HG03521 (cell line): ENCODE results near the gene TMC4.
"Not testable (repeated sequence)": the region's sequence is repeated elsewhere in the genome, so short reads cannot be mapped to it uniquely, and the experiment has no call there.

Experiments used
- ATAC-seq: cut with Tn5 transposase; IDR thresholded peaks from one replicate; pipeline ENCODE4 v1.9.1; 2021; ENCODE audit warnings: mild to moderate bottlenecking, moderate library complexity; ENCODE audit not compliant: unreplicated experiment

The TMC4 gene

DNA sequence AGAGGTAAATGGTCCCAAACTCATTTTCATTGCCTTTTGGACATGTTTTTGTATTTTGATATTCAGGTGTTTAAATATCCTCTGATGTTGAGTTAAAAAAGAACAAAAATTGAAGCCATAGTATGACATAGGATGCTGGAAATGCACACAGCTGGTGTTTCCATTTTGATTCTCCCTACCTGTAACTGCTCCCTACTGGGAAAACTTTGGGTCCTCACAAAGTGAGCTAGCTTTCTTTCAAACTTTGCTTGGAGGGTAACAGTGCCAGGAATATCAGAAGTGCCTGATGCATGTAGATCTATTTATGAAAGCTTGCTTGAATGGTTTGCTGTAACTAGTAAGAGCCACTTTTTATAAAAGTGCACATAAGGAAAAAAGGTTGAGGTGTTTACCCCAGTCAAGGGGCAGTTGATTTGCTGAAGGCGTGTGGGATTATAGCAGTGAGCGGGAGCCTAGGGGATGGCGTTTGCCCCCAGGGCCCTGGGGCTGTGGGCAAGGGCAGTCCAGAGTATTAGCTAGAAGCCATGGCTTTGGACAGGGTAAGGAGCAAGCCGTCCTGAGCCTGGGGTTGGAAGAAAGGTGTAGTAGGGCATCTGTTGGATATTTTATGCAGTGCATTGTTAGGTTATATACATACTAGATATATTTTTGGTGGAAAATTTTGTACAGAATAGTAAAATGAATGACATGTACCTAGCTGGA is 32.0 kb upstream of the TMC4 start:
- no peak for ATAC-seq

DNA sequence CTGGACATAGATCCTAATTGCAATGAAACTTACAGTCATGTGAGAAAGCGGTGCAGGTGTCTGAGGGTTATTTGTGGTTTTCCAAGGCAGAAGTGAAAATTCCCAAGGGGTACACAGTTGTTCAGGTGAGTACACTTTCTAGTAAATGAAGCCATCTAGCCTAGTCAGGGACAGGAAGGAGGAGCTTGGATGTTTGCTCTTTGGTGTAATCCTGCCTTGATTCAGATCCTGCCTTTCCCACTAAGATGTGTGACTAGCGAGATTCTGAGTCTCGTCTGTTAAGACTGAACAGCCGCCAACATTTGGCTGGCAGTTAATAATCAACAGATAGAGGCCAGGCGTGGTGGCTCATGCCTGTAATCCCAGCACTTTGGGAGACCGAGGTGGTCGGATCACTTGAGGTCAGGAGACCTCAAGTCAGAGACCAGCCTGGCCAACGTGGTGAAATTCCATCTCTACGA is 30.2 kb upstream of the TMC4 start:
- ATAC-seq: no peak

DNA sequence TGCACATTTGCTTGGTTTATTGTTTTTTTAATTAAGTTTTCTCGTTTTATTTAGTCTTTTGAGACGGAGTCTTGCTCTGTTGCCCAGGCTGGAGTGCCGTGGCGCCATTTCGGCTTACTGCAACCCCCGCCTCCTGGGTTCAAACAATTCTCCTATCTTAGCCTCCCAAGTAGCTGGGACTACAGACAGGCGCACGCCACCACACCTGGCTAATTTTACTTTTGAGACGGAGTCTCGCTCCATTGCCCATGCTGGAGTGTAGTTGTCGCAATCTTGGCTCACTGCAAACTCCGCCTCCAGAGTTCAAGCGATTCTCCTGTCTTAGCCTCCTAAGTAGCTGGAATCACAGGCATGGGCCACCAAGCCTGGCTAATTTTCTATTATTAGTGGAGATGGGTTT is 29.0 kb upstream of the TMC4 start:
- ATAC-seq: no peak

DNA sequence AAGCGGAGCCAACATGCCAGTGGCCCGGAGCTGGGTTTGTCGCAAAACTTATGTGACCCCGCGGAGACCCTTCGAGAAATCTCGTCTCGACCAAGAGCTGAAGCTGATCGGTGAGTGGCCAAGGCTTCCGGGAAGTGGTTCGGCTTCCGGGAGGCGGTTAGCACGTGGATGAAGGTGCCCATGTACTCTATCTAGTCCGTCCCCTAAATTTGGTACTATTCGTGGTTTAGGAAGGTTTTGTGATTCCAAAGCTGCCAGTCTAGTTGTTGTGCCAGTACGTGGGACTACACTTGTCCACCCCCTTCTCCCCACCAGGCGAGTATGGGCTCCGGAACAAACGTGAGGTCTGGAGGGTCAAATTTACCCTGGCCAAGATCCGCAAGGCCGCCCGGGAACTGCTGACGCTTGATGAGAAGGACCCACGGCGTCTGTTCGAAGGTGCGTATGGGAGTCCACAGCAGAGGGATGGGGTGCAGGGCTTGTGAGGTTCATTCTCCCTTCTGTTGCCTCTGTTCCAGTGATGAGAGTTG is 28.3 kb upstream of the TMC4 start:
- no peak for ATAC-seq

DNA sequence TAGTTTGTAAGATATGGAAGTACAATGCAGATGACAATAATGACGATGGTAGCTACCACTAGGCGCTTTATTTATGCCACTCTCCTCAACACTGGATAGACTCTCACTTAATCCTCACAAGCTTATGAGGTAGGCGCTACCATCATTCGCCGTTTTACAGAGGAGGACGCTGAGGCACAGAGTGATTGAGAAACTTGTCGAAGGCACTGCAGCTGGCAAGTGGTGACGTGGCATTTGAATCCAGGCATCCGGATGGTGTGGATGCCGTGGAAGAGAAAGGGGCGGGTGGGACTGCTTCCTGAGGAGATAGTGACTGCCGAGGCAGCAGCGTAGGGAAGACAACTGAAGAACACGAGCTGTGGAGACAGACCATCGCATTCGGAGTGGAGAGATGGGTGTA is 26.4 kb upstream of the TMC4 start:
- no peak for ATAC-seq

DNA sequence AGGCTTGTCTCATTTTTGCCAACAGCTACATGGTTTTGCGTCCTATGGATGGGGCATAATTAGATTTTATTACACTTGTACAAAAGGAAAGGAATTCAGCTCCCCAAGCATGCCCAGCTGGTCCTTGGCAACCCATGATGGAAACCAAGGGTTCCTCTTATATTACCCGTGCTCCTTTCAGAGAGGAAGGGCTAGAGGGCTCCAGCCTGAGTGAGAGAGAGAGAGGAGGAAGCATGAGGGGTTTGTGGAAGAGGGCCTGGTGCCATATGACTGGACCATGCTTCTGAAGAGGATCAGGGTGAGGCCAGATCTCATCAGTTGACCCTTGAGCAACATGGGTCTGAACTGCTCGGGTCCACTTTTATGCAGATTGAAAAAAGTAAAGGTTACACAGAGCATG is 24.2 kb upstream of the TMC4 start:
- ATAC-seq: no peak

DNA sequence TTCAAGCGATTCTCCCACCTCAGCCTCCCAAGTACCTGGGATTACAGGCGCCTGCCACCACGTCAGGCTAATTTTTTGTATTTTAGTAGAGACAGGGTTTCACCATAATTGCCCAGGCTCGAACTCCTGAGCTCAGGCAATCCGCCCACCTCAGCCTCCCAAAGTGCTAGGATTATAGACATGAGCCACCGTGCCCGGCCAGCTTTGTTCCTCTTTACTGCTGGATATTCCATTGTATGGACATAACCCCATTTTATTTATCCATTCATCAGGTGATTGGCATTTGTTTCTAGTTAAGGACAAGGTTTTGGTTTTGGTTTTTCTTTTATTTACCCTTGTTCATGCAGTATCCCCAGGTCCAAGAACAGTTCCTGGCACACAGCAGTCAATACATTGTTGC is 23.6 kb upstream of the TMC4 start:
- ATAC-seq: no peak

DNA sequence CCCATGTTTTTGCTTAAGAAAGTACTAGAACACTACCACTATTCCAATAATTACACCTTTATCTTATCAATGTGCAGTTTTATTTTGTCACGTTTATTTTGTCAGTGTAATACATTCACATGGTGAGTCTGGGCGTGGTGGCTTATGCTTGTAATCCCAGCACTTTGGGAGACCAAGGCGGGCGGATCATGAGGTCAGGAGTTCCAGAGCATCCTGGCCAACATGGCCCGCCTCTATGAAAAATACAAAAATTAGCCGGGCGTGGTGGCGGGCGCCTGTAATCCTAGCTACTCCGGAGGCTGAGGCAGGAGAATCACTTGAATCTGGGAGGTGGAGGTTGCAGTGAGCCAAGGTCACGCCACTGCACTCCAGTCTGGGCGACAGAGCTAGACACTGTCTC is 21.5 kb upstream of the TMC4 start:
- not testable (repeated sequence) for ATAC-seq

DNA sequence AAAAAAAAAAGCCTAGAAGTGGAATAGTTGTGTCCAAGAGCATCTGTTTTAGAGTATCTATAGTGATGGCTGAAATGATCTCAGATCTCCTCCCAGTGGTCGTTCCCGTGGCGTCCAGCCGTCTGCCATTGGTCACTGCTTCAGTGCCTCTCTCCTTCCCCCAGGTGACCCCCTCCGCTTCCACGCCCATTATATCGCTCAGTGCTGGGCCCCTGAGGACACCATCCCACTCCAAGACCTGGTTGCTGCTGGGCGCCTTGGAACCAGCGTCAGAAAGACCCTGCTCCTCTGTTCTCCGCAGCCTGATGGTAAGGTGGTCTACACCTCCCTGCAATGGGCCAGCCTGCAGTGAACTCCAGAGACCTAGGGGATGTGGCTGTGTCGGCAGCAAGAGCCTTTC is 20.1 kb upstream of the TMC4 start:
- ATAC-seq: no peak

DNA sequence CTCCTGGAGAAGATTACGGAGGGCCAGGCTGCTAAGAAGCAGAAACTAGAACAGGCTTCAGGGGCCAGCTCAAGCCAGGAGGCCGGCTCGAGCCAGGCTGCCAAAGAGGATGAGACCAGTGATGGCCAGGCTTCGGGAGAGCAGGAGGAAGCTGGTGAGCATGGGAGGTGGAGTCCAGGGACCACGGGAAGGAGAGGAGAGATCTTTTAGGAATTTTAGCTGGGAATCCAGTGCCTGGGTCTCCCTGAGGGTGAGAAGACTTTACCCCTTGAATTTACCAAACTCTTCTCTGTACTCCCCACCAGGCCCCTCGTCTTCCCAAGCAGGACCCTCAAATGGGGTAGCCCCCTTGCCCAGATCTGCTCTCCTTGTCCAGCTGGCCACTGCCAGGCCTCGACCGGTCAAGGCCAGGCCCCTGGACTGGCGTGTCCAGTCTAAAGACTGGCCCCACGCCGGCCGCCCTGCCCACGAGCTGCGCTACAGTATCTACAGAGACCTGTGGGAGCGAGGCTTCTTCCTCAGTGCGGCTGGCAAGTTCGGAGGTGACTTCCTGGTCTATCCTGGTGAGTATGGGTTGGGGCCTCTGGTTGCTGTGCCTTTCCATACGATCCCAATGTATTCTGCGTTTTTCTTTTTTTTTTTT is 19.0 kb upstream of the TMC4 start:
- ATAC-seq: no peak

DNA sequence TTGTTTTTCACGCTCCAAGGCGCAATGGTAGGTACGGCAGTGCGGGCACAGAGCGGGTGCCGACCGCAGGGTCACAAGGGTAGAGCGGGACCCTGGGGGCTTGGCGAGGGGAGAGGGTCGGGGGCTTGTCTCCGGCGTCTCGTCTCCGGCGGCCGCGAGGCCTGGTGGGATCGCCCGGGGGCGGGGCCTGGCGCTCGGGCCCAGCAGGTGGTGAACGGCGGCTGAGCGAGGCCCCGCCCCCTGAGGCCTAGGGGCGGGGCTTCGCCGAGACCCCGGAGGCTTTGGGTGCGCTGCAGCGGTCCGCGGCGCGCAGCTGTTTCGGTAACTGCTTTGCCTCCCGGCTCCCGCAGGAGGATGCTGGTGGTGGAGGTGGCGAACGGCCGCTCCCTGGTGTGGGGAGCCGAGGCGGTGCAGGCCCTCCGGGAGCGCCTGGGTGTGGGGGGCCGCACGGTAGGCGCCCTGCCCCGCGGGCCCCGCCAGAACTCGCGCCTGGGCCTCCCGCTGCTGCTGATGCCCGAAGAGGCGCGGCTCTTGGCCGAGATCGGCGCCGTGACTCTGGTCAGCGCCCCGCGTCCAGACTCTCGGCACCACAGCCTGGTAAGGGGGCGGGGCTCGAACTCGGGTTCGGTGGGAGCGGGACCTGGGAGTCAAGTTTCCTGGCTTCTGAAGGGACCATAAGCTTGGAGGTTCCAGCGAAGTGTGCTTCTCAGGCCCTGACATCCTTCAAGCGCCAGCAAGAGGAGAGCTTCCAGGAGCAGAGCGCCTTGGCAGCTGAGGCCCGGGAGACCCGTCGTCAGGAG is 18.3 kb upstream of the TMC4 start, which contains the start of gene TSEN34:
TSS of gene TSEN34 (plus strand) at position 298 of the 800 bp plus-strand sequence. CDS start at position 355, 57 bp downstream.
- peak; percentile 27 for ATAC-seq

DNA sequence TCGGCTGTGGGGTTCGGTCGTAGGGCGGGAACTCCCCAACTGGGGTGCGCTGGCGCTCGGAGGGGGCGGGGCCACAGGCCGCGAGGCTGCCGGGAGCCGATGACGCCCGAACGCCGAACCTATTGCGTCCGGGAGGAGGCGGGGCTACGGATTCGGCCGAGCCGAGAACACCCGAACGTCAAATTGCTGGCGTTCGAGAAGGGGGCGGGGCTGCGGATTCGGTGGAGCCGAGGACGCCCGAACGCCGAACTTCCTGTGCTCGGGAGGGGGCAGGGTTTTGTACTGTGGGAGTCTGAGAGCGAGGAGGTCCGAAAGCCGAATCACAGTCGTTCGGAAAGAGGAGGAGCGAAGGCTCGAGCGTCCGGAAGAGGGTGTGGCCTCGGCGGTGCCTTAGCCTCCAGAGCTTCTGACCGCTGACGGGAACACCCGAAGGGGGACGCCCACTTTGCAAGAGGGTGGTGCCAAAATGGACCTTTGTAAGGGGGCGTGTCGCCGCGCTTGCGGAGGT is 17.6 kb upstream of the TMC4 start:
- peak; percentile 43 for ATAC-seq

DNA sequence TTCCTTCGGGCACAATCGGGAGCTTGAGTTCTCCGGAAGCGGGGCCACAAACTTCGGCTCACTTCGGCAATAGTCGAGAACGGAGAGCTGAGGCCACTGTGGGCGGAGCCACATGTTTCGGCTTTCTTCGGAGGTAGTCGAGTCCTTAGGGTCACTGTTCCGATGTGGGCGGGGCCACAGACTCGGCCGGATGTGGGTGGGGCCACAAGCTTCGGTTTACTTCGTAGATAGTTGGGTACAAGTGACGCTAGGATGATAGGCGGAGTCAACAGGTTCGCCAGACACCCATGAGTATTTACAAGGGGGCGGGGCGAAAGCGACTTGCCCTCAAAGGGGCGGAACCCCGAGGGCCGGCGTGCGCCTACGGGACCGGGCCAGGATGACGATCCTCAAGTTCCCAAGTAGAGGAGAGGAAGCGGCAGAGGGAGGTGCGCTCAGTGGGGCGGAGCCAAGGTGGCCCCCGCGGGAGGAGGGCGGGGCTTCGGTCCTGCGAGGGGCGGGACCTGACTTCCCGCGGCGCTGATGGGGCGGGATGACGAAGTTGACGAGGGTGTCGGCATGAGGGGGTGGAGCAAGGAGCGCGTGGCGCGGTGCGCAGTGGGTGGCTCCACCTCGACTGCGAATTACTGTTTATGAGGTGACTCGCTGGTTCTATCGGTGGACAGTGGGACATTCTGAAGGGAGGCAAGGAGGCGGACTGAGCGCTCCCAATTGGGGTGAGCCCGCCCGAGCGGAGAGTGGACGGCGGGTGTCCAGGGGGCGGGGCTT is 17.0 kb upstream of the TMC4 start:
- peak; percentile 39 for ATAC-seq

DNA sequence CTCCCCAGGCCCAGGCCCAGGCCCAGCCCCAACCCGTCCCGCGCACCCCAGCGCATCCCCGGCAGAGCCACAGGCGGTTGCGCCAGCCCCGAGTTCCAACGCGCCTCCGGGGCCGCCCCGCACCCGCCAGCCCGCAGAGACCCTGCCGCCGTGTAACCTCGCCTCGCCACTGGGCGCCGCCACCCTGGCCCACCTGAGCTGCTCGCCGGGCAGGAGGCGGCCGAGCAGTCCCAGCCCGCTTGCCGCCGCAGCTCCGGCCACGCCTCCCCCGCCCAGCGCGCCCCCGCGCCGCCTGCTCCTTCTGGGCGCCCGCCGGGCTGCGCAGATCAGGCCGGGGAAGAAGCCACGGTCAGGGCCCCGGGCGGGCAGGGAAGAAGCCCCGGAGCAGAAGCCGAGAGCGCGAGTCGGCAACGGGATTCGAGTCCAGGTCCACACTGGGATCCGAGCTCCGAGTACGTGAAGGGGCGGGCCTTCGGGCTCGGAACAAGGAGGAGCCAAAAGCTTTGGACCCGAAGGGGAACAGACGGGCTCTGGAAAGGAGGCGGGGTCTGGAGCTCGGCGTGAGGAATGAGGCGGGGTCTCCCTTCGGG is 16.3 kb upstream of the TMC4 start, which contains the start of gene MBOAT7:
TSS of gene MBOAT7 (minus strand) at position 436 of the 590 bp plus-strand sequence. CDS start 1,072 bp downstream, outside the sequence.
- ATAC-seq: peak; percentile 11

DNA sequence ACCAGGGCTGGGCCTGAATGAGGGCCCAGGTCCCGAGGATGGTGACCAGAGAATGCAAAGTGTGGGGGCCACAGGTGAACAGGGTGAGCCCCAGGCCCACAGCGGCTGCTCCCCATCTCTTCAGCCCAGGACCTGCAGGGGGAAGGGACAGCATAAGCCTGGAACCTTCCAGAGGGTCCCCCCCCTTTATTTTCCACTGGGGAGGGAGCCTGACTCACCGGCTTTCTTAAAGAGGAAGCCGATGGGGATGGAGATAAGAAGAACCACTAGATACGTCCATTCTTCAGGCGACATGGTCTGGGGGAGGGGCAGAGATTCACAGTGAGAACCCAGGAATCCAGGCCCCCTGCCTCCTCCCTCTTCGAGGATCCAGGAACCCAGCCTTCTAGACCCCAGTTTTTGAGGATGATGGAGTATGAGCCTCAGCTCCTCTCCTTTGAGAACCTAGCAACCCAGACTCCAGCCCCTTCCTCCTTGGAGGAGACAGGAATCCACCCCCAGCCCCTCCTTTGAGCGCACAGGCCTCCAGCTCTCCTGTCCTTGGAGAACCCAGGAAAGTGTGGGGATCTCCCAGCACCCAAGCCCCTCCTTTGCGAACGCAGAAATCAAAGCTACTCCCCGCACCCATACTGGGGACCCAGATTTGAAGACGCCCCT is 15.4 kb upstream of the TMC4 start:
- ATAC-seq: no peak

DNA sequence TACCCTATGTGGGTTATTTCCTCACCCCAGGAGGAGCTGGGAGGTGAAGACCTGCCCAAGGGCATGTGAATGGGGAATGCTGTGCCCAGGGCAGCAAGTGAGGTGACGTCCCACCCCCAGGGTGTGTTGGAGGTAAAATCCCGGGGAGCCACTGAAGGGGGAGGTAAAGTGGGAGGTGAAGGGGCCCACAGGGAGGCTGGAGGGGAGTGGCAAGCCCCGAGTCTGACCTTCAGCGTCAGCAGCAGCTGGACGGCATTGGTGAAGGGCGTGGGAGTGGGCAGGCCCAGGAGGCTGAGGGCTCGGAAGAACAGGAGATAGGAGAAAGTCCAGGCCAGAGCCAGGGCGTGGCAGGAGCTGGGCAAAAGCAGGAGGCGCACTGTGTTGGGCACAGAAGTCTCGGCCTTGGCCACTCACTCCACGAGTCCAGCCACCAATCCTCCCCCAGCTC is 14.0 kb upstream of the TMC4 start:
- ATAC-seq: no peak

DNA sequence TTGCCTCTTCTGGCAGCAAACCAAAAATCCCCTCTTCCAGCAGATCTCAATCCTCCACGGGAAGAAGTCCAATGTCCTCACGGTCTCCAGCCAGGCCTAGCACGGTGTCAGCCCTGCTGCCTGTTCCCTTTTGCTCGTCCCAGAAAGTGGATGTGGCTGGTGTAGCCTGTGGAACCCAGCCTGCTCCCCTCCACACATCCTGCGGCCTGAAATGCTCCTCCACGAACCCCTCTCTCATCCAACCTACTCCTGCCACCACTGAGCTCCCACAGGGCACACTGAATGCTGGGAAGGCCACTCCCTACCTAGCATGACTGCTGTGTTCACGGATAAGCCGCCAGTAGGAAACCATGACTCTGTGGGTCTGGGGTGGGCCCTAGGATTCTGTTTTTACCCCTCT is 13.4 kb upstream of the TMC4 start:
- no peak for ATAC-seq

DNA sequence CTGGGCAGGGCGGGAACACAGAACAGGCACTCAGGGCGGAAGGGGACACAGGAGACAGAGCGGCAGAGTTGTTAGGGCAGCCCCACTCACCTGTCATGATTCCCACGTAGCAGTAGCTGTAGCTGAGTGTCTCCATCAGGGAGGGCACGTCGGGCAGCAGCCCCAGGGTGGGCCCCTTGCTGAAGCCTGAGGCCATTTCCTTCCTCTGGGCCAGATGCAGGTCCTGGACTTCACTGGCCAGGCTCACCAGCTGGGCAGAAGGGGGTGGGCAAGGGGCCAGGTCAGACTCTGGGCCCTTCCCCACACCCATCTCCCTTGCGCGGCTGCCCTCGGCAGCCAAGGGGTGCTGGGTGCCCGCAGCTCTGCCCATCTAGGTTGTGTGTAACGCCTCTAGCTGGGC is 10.5 kb upstream of the TMC4 start:
- ATAC-seq: no peak

DNA sequence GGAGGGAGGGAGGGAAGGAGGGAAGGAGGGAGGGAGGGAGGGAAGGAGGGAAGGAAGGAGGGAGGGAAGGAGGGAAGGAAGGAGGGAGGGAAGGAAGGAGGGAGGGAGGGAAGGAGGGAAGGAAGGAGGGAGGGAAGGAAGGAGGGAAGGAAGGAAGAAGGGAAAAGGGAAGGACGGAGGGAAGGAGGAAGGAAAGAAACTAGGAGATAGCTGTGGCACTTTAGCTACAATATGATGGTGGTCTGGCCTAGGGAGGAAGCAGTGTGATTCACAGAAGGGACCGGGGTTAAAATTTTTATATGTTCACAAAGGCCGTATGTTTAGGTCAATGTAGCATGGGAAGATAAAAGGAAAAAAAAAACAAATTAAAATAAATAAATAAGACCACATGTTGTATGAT is 8.9 kb upstream of the TMC4 start:
- ATAC-seq: not testable (repeated sequence)
